Lower lobe of right lung (tissue), 2 donors: ENCODE data around the gene CEP95. TPM values are rescaled to one million over a fixed set of nuclear protein-coding genes. Genes with fewer than 3 reads are reported as not detected.
"Not testable (repeated sequence)": the region's sequence is repeated elsewhere in the genome, so short reads cannot be mapped to it uniquely, and the experiment has no call there.

Source experiments
- ATAC-seq, 2 donors: fragments of 200-7000 bp; cut with Tn5 transposase; one replicate each; pipeline ENCODE4 v1.9.1; 2020 to 2022; ENCODE audit warnings: mild to moderate bottlenecking in 2 of 2, moderate library complexity in 2 of 2
- DNase-seq: peaks from one replicate; pipeline ENCODE4 v3.0.0-alpha.2; 2020
- H3K27ac ChIP-seq: fragments of 200-600 bp; one replicate; pipeline ENCODE4 v1.8.0; 2022
- H3K27me3 ChIP-seq: fragments of 200-600 bp; one replicate; pipeline ENCODE4 v1.8.0; 2022; ENCODE audit warnings: low read depth
- H3K36me3 ChIP-seq: fragments of 200-600 bp; one replicate; pipeline ENCODE4 v1.8.0; 2022; ENCODE audit warnings: mild to moderate bottlenecking
- H3K4me1 ChIP-seq: fragments of 200-600 bp; one replicate; pipeline ENCODE4 v1.8.0; 2022
- H3K4me3 ChIP-seq: fragments of 200-600 bp; one replicate; pipeline ENCODE4 v1.8.0; 2022; ENCODE audit warnings: mild to moderate bottlenecking
- H3K9me3 ChIP-seq: fragments of 200-600 bp; one replicate; pipeline ENCODE4 v1.8.0; 2022
- CTCF ChIP-seq: fragments of 200-600 bp; IDR thresholded peaks from one replicate; pipeline ENCODE4 v1.8.0; 2022; ENCODE audit warnings: antibody characterized with exemption, mild to moderate bottlenecking
- intact Hi-C: fragments of 100-400 bp; cut with DNase I; formaldehyde crosslinking; loops from one replicate; pipeline ENCODE4 v1.11.0; 2022
- long read RNA-seq: library from polyadenylated mRNA; unstranded; transcript quantifications from one replicate; pipeline ENCODE4 v2.0.0, GENCODE V29; 2021
- total RNA-seq: library from RNA; stranded (reverse); fragmentation: NEBNext Ultra II Directional; extraction: Animal tissue kit (Norgen Biotek cat#: 25700); gene quantifications from one replicate; pipeline ENCODE4 v1.2.1, GENCODE V29; 2021
- donor health status: DM: no; HTN: yes; CAD: no; lungs with severe emphysema.

CEP95 gene, protein sequence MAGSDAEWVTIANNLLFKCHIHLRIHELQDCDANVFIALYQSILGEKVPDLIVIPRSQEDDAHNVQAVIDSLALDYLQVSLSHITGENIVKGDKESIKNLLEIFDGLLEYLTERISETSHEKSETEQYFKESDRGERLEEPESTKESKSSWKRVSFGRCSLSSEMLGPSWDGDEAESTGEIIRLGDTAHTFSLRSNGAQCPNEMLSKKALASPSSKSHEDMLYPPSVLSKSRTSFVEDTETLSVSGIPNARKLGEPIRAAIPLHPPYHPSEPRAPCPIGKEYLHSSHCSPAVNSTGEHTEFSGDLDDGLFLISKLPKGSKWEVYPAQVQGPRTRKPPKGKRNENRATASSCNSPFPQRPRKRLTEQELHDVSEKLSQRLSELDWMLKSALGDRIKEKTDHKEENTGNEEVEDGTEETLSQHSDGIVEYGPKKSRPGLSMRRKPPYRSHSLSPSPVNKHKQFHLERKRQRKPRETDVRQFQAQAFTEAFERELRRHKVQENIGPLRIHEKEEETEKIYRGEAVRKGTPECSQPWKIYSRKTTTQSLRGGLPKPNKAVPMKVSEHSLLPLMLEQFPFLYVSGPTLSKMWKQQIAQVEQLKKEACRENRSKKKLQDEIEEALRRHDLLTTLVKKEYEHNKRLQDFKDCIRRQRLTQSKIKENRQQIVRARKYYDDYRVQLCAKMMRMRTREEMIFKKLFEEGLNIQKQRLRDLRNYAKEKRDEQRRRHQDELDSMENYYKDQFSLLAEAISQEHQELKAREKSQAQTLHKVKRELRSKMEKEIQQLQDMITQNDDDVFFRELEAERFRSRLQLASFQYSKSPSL
- 34.2 TPM for total RNA-seq
- long read RNA-seq, partial matches to known transcripts = 2 of 17 reads
- long read RNA-seq, other reads (novel, unspliced or antisense) = 11 of 17 reads

DNA sequence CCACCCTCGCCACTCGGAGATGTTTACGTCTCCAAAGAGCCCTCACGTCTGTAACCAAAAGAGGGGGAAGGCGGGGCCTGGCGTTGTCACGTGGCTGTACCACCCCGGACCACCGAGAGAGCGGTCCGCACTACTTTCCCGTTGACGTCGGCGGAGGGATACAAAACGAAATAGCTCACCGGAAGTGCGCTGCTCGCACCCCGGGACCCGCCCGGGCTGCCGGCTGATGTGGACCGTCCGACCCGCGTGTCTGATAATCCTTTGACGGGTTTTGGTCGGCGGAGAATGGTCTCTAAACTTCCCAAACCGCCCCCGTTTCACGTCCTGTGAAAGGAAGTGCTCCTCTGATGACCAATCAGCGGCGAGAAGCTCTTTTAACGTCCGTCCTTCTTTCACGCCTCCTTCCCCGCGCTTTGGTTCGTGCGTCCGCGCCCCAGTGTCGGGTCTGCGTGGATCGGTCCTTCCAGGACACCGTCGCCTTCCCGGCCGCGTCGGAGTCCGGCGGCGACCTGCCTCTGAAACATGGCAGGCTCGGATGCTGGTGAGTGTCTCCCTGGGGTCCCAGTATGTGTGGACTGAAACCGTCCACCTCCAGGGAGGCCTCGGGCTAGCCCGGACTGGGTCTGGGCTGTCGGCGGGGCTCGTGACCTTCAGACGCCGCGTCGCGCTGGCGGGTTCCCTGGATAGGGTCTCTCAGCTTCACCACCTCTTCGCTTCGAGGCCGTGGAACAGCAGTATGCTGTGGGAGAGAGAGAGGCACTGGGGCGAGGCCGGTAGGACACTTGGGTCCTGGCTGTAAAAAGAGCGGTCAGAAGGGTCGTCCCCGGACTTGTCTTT, at the start of gene CEP95:
Gene CEP95 (plus strand): TSS at position 402 of the 837 bp plus-strand sequence. CDS start 121 bp downstream, at position 523.
- Histone ChIP-seq H3K27ac (peak within 1 kb of the TSS; percentile 100), H3K36me3 (peaks cover 65% of the 10 kb centered on the region), H3K27me3 (no peaks in the 10 kb centered on the region), H3K9me3 (no peaks in the 10 kb centered on the region), H3K4me3 (peak within 1 kb of the TSS; percentile 80), H3K4me1 (peaks cover 50% of the 10 kb centered on the region)
- no peak for TF ChIP-seq CTCF
- peak; percentile 97 for DNase-seq
- ATAC-seq = peak; percentile 84 to 91
- intact Hi-C loops = no loop called here

DNA sequence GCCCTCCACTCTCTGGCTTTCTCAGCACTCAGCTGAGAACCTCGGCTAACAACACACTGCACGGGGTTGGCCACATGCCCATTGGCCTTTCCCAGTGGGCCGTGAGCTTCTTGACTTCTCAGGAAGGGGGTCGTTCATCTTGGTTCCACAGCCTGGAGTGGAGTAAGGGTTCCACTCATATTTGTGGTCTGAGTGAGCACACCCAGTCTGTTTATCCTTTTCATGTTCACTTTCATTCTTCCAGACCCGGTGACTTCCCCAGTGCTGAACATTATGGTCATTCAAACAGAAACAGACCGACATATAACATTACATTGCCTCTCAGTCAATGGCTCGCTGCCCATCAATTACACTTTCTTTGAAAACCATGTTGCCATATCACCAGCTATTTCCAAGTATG, 49.6 kb upstream of the CEP95 start:
- Histone ChIP-seq H3K27ac (no peak overlapping the region), H3K4me1 (peaks cover 16% of the 10 kb centered on the region), H3K36me3 (peaks cover 4% of the 10 kb centered on the region), H3K4me3 (no peak overlapping the region), H3K9me3 (no peaks in the 10 kb centered on the region), H3K27me3 (no peaks in the 10 kb centered on the region)
- no peak for DNase-seq
- ATAC-seq = peak in 1 of 2 donors; percentile 42
- intact Hi-C loops = no loop called here
- TF ChIP-seq CTCF = no peak

DNA sequence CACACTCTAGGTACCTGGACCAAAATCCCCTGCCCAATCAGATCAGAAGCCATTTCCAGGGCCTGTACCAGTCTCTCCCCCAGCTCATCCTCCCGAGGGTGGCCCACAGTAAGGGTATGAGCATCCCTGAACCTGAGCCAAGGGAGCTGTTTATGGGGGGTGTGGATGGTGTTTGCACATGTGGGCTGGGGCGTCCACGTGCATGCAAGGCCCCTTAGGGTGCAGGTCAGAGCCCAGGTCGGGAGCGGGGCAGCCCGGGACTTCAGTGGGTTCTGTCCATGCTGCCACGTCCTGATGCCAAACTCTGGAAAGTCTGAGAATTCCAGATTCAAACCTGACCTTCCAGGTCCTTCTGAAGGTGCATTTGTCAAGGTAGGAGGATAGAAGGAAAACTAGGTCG, 48.0 kb upstream of the CEP95 start:
- TF ChIP-seq CTCF = no peak
- Histone ChIP-seq H3K4me1 (peaks cover 16% of the 10 kb centered on the region), H3K27me3 (no peaks in the 10 kb centered on the region), H3K36me3 (peaks cover 4% of the 10 kb centered on the region), H3K4me3 (no peak overlapping the region), H3K27ac (no peak overlapping the region), H3K9me3 (no peaks in the 10 kb centered on the region)
- DNase-seq (no peak), ATAC-seq (peak in 1 of 2 donors; percentile 18)
- intact Hi-C loops = no loop called here

DNA sequence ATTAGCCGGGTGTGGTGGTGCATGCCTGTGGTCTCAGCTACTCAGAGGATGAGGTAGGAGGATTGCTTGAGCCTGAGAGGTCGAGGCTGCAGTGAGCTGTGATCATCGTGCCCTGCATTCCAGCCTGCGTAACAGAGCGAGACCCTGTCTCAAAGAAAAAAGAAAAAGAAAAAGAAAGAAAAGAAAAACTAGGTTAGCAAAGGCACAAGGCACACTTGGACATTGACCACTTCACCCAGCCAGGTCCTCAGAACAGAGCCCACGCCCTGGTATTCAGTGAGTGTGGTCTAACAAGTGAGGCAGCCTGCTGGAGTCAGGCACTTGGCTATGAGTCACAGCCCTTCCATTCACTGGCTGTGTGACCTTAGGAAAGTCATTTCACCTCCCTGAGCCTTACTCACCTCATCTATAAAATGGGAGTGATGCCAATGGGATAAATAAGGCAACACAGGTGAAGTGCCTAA, 47.5 kb upstream of the CEP95 start:
- no peaks in the 10 kb centered on the region for H3K9me3 ChIP-seq
- no peak for DNase-seq
- peak; percentile 54 to 72 for ATAC-seq
- TF ChIP-seq CTCF = no peak
- no peak overlapping the region for H3K4me3 ChIP-seq
- H3K4me1 ChIP-seq = peaks cover 16% of the 10 kb centered on the region
- peaks cover 4% of the 10 kb centered on the region for H3K36me3 ChIP-seq
- H3K27ac ChIP-seq = no peak overlapping the region
- H3K27me3 ChIP-seq = no peaks in the 10 kb centered on the region
- intact Hi-C loops = no loop called here

GRCh38 chr17:64459818-64460217, 47.0 kb upstream of the CEP95 start:
- intact Hi-C loops, ATAC-seq: not testable (repeated sequence)

More at GRCh38 chr17:64459818-64460217, 47.0 kb upstream of the CEP95 start:
- not testable (repeated sequence) for H3K27me3 ChIP-seq, H3K36me3 ChIP-seq, H3K4me3 ChIP-seq, H3K9me3 ChIP-seq, H3K27ac ChIP-seq, DNase-seq
- peaks cover 16% of the 10 kb centered on the region for H3K4me1 ChIP-seq
